SK-N-SH treated with all-trans-retinoic acid at 6 μM for 48 hours (cell line): Measurements from ENCODE around the gene TCF12.

Experiments
- ARNTL ChIP-seq: fragments of 450-650 bp; formaldehyde crosslinking; IDR thresholded peaks from 2 replicates; pipeline ENCODE4 v1.5.0; 2020; ENCODE audit warnings: low read depth, mild to moderate bottlenecking, moderate library complexity, borderline replicate concordance
- BACH2 ChIP-seq: fragments of 250-450 bp; sonication (Bioruptor Pico); IDR thresholded peaks from 2 replicates; pipeline ENCODE4 v1.9.0; 2021; ENCODE audit warnings: mild to moderate bottlenecking, borderline replicate concordance
- ESRRG ChIP-seq: fragments of 250-450 bp; sonication (Bioruptor Pico); IDR thresholded peaks from 2 replicates; pipeline ENCODE4 v1.6.1; 2021; ENCODE audit warnings: mild to moderate bottlenecking
- OSR1 ChIP-seq: fragments of 250-450 bp; sonication (Bioruptor Pico); IDR thresholded peaks from 2 replicates; pipeline ENCODE4 v1.8.0; 2022; ENCODE audit warnings: moderate library complexity, mild to moderate bottlenecking, inconsistent platforms
- PPARA ChIP-seq: fragments of 250-450 bp; sonication (Bioruptor Pico); IDR thresholded peaks from 2 replicates; pipeline ENCODE4 v1.5.0; 2020; ENCODE audit warnings: mild to moderate bottlenecking, borderline replicate concordance
- ZC3H10 ChIP-seq: fragments of 250-450 bp; sonication (Bioruptor Pico); IDR thresholded peaks from 2 replicates; pipeline ENCODE4 v1.5.1; 2021; ENCODE audit warnings: mild to moderate bottlenecking, moderate library complexity
- ZNF70 ChIP-seq: fragments of 450-650 bp; formaldehyde crosslinking; IDR thresholded peaks from 2 replicates; pipeline ENCODE4 v1.5.0; 2020; ENCODE audit warnings: mild to moderate bottlenecking, moderate library complexity

GRCh38 chr15:57301307-57301706, 382.9 kb downstream of the TCF12 start:
- TF ChIP-seq PPARA (no peak), ARNTL (CRISPR knock-in tag) (no peak), BACH2 (CRISPR knock-in tag) (no peak), ZC3H10 (CRISPR knock-in tag) (no peak), OSR1 (no peak), ZNF70 (CRISPR knock-in tag) (no peak), ESRRG (CRISPR knock-in tag) (no peak)
